NCI-H526 (cell line): ENCODE measurements around the gene AREG.

Experiments used
- DNase-seq, 2 experiments: peaks; one replicate each; lab custom pipeline; 2025; lab: John Stamatoyannopoulos, UW

AREG gene

GRCh38 chr4:74433043-74433442, 11.9 kb upstream of the AREG start:
- no peak for DNase-seq

- no peak for DNase-seq
Observed at GRCh38 chr4:74433541-74434172, 11.3 kb upstream of the AREG start.

- no peak for DNase-seq
Observed at GRCh38 chr4:74435296-74435695, 9.6 kb upstream of the AREG start.

- no peak for DNase-seq
Observed at GRCh38 chr4:74437866-74438265, 7.1 kb upstream of the AREG start.

GRCh38 chr4:74438661-74439060, 6.3 kb upstream of the AREG start:
- DNase-seq = no peak

GRCh38 chr4:74439952-74440351, 5.0 kb upstream of the AREG start:
- DNase-seq = no peak

GRCh38 chr4:74440356-74440755, 4.6 kb upstream of the AREG start:
- no peak for DNase-seq

- DNase-seq = no peak
Observed at GRCh38 chr4:74441744-74442143, 3.2 kb upstream of the AREG start.

GRCh38 chr4:74446193-74446868, 1.4 kb downstream of the AREG start:
- DNase-seq = no peak

GRCh38 chr4:74446896-74447295, 2.0 kb downstream of the AREG start:
- DNase-seq = no peak

GRCh38 chr4:74447636-74448233, 2.8 kb downstream of the AREG start:
- DNase-seq = no peak

- no peak for DNase-seq
Observed at GRCh38 chr4:74449571-74450297, 4.8 kb downstream of the AREG start.

- no peak for DNase-seq
Observed at GRCh38 chr4:74450298-74450683, 5.4 kb downstream of the AREG start.

- no peak for DNase-seq
Observed at GRCh38 chr4:74451214-74451661, 6.3 kb downstream of the AREG start.

GRCh38 chr4:74453037-74453635, 8.2 kb downstream of the AREG start:
- DNase-seq = no peak

GRCh38 chr4:74453829-74454742, 9.2 kb downstream of the AREG start:
- no peak for DNase-seq

GRCh38 chr4:74455361-74456055, 10.6 kb downstream of the AREG start:
- DNase-seq = no peak

- no peak for DNase-seq
Observed at GRCh38 chr4:74456056-74456744, 11.3 kb downstream of the AREG start.

GRCh38 chr4:74456849-74457395, 12.0 kb downstream of the AREG start:
- no peak for DNase-seq

GRCh38 chr4:74460833-74461232, 15.9 kb downstream of the AREG start:
- DNase-seq = no peak
